Measurements from ENCODE around the gene MAN1C1.

The MAN1C1 gene

GRCh38 chr1:25614501-25615171 lies 2.0 kb upstream of the MAN1C1 start:
- DNase-seq = no peak

GRCh38 chr1:25615172-25615541 lies 1.4 kb upstream of the MAN1C1 start:
- no peak for DNase-seq

- DNase-seq = no peak
Observed at GRCh38 chr1:25615563-25616094, 962 bp upstream of the MAN1C1 start.

GRCh38 chr1:25616987-25617624 lies 515 bp downstream of the MAN1C1 start:
- no peak for DNase-seq

GRCh38 chr1:25617625-25618432 lies 1.2 kb downstream of the MAN1C1 start:
- no peak for DNase-seq

- DNase-seq = no peak
Observed at GRCh38 chr1:25618433-25618808, 1.8 kb downstream of the MAN1C1 start.

- peak; percentile 62 for DNase-seq
Observed at GRCh38 chr1:25619101-25619890, 2.7 kb downstream of the MAN1C1 start.

GRCh38 chr1:25620211-25620610 lies 3.6 kb downstream of the MAN1C1 start:
- DNase-seq = peak; percentile 30

GRCh38 chr1:25620701-25621350 lies 4.2 kb downstream of the MAN1C1 start:
- DNase-seq = no peak

GRCh38 chr1:25621876-25622275 lies 5.3 kb downstream of the MAN1C1 start:
- DNase-seq = no peak

GRCh38 chr1:25622531-25622930 lies 5.9 kb downstream of the MAN1C1 start:
- peak; percentile 40 for DNase-seq

GRCh38 chr1:25623007-25623406 lies 6.4 kb downstream of the MAN1C1 start:
- DNase-seq = no peak

GRCh38 chr1:25623731-25624130 lies 7.1 kb downstream of the MAN1C1 start:
- DNase-seq = no peak

GRCh38 chr1:25624156-25624555 lies 7.6 kb downstream of the MAN1C1 start:
- no peak for DNase-seq

GRCh38 chr1:25624604-25625003 lies 8.0 kb downstream of the MAN1C1 start:
- no peak for DNase-seq

GRCh38 chr1:25626018-25626417 lies 9.4 kb downstream of the MAN1C1 start:
- DNase-seq = no peak

- no peak for DNase-seq
Observed at GRCh38 chr1:25628741-25629421, 12.3 kb downstream of the MAN1C1 start.

GRCh38 chr1:25629836-25630235 lies 13.2 kb downstream of the MAN1C1 start:
- no peak for DNase-seq

- no peak for DNase-seq
Observed at GRCh38 chr1:25631750-25632485, 15.3 kb downstream of the MAN1C1 start.

- no peak for DNase-seq
Observed at GRCh38 chr1:25634066-25634465, 17.5 kb downstream of the MAN1C1 start.

GRCh38 chr1:25634896-25635295 lies 18.3 kb downstream of the MAN1C1 start:
- DNase-seq = no peak
